Keratinocyte (primary cell): ENCODE results near the gene FBXL2. TPM values are rescaled to one million over a fixed set of nuclear protein-coding genes. Genes with fewer than 3 reads are reported as not detected.
"Not testable (repeated sequence)": the region's sequence is repeated elsewhere in the genome, so short reads cannot be mapped to it uniquely, and the experiment has no call there.

Experiments
- DNase-seq: peaks from one replicate; pipeline ENCODE4 v3.0.0-alpha.2; 2011; ENCODE audit warnings: low read depth, missing footprints, low spot score
- FAIRE-seq: peaks from 2 replicates; lab custom pipeline; 2011; peaks lifted over from hg19 to GRCh38; lab: Jason Lieb, UNC
- H2AFZ ChIP-seq: 2 replicates; pipeline ENCODE4 v1.6.0; 2012; ENCODE audit warnings: low read length, control low read depth, inconsistent platforms; ENCODE audit not compliant: control insufficient read depth
- H3K27ac ChIP-seq: 2 replicates; pipeline ENCODE4 v1.5.1; 2011; ENCODE audit warnings: low read length; ENCODE audit not compliant: control insufficient read depth, insufficient read depth
- H3K27me3 ChIP-seq: 3 replicates; pipeline ENCODE4 v1.6.0; 2011; ENCODE audit warnings: low read length; ENCODE audit not compliant: control insufficient read depth, insufficient read depth; ENCODE audit errors: extremely low read depth
- H3K36me3 ChIP-seq, 2 experiments: 2 replicates in 1 of 2; 3 replicates in 1 of 2; pipeline ENCODE4 v1.5.1; 2011; ENCODE audit warnings: low read length in 2 of 2, mild to moderate bottlenecking in 1 of 2; ENCODE audit not compliant: control insufficient read depth in 2 of 2, insufficient read depth in 2 of 2; ENCODE audit errors: extremely low read depth in 1 of 2
- H3K4me1 ChIP-seq: 3 replicates; pipeline ENCODE4 v1.5.1; 2011; ENCODE audit warnings: low read length; ENCODE audit not compliant: control insufficient read depth, insufficient read depth; ENCODE audit errors: extremely low read depth
- H3K4me2 ChIP-seq: 3 replicates; pipeline ENCODE4 v1.6.0; 2011; ENCODE audit warnings: low read depth, low read length; ENCODE audit not compliant: control insufficient read depth, insufficient read depth; ENCODE audit errors: extremely low read depth
- H3K4me3 ChIP-seq, 3 experiments: fragments of 200-600 bp in 1 of 3; sonication (generic) in 1 of 3; 2 replicates in 2 of 3; 3 replicates in 1 of 3; pipeline ENCODE4 v1.5.1; 2011 to 2016; ENCODE audit warnings: low read length in 3 of 3, mild to moderate bottlenecking in 3 of 3, control low read depth in 2 of 3, inconsistent platforms in 1 of 3, low read depth in 1 of 3, mixed read lengths in 1 of 3, mixed run types in 1 of 3, moderate library complexity in 1 of 3; ENCODE audit not compliant: control insufficient read depth in 2 of 3, insufficient read depth in 2 of 3; ENCODE audit errors: extremely low read depth in 1 of 3
- H3K79me2 ChIP-seq: 2 replicates; pipeline ENCODE4 v1.6.0; 2012; ENCODE audit warnings: low read length; ENCODE audit not compliant: control insufficient read depth, insufficient read depth
- H3K9ac ChIP-seq: 3 replicates; pipeline ENCODE4 v1.6.0; 2011; ENCODE audit warnings: low read length; ENCODE audit not compliant: control insufficient read depth, insufficient read depth; ENCODE audit errors: extremely low read depth
- H3K9me1 ChIP-seq: 3 replicates; pipeline ENCODE4 v1.6.0; 2011; ENCODE audit warnings: low read length; ENCODE audit not compliant: control insufficient read depth, insufficient read depth; ENCODE audit errors: extremely low read depth
- H3K9me3 ChIP-seq: 2 replicates; pipeline ENCODE4 v1.5.1; 2012; ENCODE audit warnings: low read depth, low read length; ENCODE audit not compliant: control insufficient read depth
- H4K20me1 ChIP-seq: 3 replicates; pipeline ENCODE4 v1.6.0; 2011; ENCODE audit warnings: low read length; ENCODE audit not compliant: control insufficient read depth, insufficient read depth; ENCODE audit errors: extremely low read depth
- EZH2 ChIP-seq: IDR thresholded peaks from one replicate; pipeline ENCODE4 v1.6.1; 2012; ENCODE audit warnings: inconsistent platforms, mild to moderate bottlenecking, low read length, moderate library complexity
- dilution Hi-C: fragments of 300-500 bp; cut with MboI; formaldehyde crosslinking; loops from one replicate; pipeline ENCODE4 v1.7.0; 2020; ENCODE audit warnings: low sequenced_read_pairs; ENCODE audit not compliant: extremely low pct_ligation_motif_present
- polyA plus RNA-seq, 5 experiments: library from polyadenylated mRNA; depleted of rRNA in 3 of 5; stranded (reverse) in 3 of 5; stranded (forward) in 1 of 5; unstranded in 1 of 5; fragments of >200 nt; gene quantifications; 1 replicate in 1 of 5; 2 replicates in 3 of 5; 3 replicates in 1 of 5; pipeline versions ENCODE4 v1.2.1 to v1.2.3, GENCODE V29; 2011 to 2012; ENCODE audit warnings: missing spikeins in 2 of 5, low read depth in 1 of 5, low replicate concordance in 1 of 5
- TF ChIP-seq, protein P1 (sequence below), 3 experiments: IDR thresholded peaks in 1 of 3; conservative IDR thresholded peaks in 1 of 3; optimal IDR thresholded peaks in 1 of 3; 2 replicates in 2 of 3; 3 replicates in 1 of 3; pipeline versions ENCODE3 to v1.5.1; 2011; ENCODE audit warnings: low read length in 3 of 3, mild to moderate bottlenecking in 3 of 3, moderate library complexity in 2 of 3, control low read depth in 1 of 3, inconsistent platforms in 1 of 3; ENCODE audit not compliant: insufficient read depth in 2 of 3; ENCODE audit errors: extremely low read depth in 1 of 3

FBXL2 gene
- polyA plus RNA-seq, 1 donor (not counting 4 experiments of a cell fraction or from before 2014, with no cell fraction given) = 25.9 TPM

GRCh38 chr3:33428734-33429133, 151.5 kb downstream of the FBXL2 start:
- Histone ChIP-seq H3K27me3 (no peaks in the 10 kb centered on the region), H3K4me3 (no peak overlapping the region), H3K9ac (no peak overlapping the region), H3K9me1 (no peaks in the 10 kb centered on the region), H3K36me3 (peaks cover 0 to 1% of the 10 kb centered on the region in 2 experiments), H2AFZ (no peak overlapping the region), H3K4me2 (no peak overlapping the region), H3K9me3 (no peaks in the 10 kb centered on the region), H4K20me1 (peaks cover 20% of the 10 kb centered on the region), H3K79me2 (peaks cover 95% of the 10 kb centered on the region), H3K27ac (no peak overlapping the region), H3K4me1 (peaks cover 10% of the 10 kb centered on the region)
- no peak for DNase-seq
- TF ChIP-seq, protein P1, sequence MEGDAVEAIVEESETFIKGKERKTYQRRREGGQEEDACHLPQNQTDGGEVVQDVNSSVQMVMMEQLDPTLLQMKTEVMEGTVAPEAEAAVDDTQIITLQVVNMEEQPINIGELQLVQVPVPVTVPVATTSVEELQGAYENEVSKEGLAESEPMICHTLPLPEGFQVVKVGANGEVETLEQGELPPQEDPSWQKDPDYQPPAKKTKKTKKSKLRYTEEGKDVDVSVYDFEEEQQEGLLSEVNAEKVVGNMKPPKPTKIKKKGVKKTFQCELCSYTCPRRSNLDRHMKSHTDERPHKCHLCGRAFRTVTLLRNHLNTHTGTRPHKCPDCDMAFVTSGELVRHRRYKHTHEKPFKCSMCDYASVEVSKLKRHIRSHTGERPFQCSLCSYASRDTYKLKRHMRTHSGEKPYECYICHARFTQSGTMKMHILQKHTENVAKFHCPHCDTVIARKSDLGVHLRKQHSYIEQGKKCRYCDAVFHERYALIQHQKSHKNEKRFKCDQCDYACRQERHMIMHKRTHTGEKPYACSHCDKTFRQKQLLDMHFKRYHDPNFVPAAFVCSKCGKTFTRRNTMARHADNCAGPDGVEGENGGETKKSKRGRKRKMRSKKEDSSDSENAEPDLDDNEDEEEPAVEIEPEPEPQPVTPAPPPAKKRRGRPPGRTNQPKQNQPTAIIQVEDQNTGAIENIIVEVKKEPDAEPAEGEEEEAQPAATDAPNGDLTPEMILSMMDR (optimal IDR thresholded peaks at IDR 0.05 in 1 of 3, IDR thresholded peaks at IDR 0.05 in 1 of 3, conservative IDR thresholded peaks at IDR 0.05 in 1 of 3; ENCODE audit: extremely low read depth in 1 of 3, insufficient read depth in 2 of 3, low read length in 3 of 3) = no peak
- no peak for TF ChIP-seq EZH2
- FAIRE-seq = no peak
- dilution Hi-C loops = no loop called here

DNA sequence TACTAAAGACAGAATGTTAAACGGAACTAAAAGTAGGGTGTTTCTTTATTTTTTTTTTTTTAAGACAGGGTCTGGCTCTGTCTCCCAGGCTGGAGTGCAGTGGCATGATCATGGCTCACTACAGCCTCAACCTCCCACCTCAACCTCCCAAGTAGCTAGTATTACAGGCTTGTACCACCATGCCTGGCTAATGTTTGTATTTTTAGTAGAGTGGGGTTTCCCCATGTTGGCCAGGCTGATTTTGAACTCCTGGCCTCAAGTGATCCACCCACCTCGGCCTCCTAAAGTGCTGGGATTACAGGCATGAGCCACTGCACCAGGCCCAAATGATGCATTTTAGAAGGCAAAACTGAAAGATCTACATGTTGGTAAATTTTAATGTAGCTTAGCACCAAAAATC, 152.1 kb downstream of the FBXL2 start:
- DNase-seq, dilution Hi-C loops, H3K9me1 ChIP-seq, H2AFZ ChIP-seq, H3K9me3 ChIP-seq, FAIRE-seq, H3K4me2 ChIP-seq, H3K9ac ChIP-seq, H3K36me3 ChIP-seq, H3K27ac ChIP-seq, H3K4me3 ChIP-seq, H3K27me3 ChIP-seq: not testable (repeated sequence)
- H3K4me1 ChIP-seq = peaks cover 10% of the 10 kb centered on the region
- H4K20me1 ChIP-seq = peaks cover 21% of the 10 kb centered on the region
- peaks cover 96% of the 10 kb centered on the region for H3K79me2 ChIP-seq

DNA sequence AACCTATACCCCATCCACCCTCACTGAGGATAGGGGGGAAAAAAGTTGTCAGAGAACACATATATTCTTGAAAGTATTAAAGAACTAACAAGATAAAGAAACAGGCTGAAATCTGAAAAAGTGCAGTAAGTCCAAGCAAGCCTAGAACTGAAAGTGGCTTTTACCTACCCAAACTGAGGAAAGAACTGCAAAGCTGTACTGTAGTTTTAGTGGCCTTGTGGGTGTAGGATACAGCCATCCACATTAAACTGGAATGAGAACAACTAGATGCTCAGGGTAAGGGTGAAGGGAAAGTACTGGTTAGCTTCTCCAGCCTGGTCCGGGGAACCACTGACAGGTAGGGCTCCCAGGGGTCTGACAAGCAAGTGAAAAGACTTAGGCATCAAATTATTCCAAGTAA, 152.8 kb downstream of the FBXL2 start:
- no peak overlapping the region for H3K4me2 ChIP-seq
- H4K20me1 ChIP-seq = peaks cover 22% of the 10 kb centered on the region
- DNase-seq = no peak

More for the DNA sequence above, 152.8 kb downstream of the FBXL2 start:
- dilution Hi-C loops = no loop called here
- no peak for TF ChIP-seq EZH2
- TF ChIP-seq, protein P1 (optimal IDR thresholded peaks at IDR 0.05 in 1 of 3, IDR thresholded peaks at IDR 0.05 in 1 of 3, conservative IDR thresholded peaks at IDR 0.05 in 1 of 3; ENCODE audit: extremely low read depth in 1 of 3, insufficient read depth in 2 of 3, low read length in 3 of 3) = no peak
- Histone ChIP-seq H3K4me1 (peaks cover 10% of the 10 kb centered on the region), H2AFZ (no peak overlapping the region), H3K9me1 (no peaks in the 10 kb centered on the region), H3K27me3 (no peaks in the 10 kb centered on the region), H3K79me2 (peaks cover 97% of the 10 kb centered on the region), H3K36me3 (no peaks in the 10 kb centered on the region), H3K27ac (no peak overlapping the region), H3K4me3 (no peak overlapping the region), H3K9ac (no peak overlapping the region), H3K9me3 (no peaks in the 10 kb centered on the region)
- no peak for FAIRE-seq
